Transverse colon (tissue), 3 donors: ENCODE measurements around the gene SLC15A4.

Source experiments
- CTCF ChIP-seq, 5 experiments: fragments of 200-600 bp in 3 of 5; fragments of 450-650 bp in 2 of 5; sonication (generic) in 3 of 5; IDR thresholded peaks; 1 replicate in 2 of 5; 2 replicates in 3 of 5; pipeline ENCODE4 v1.5.1; 2016 to 2017; ENCODE audit warnings: antibody characterized with exemption in 5 of 5, inconsistent platforms in 3 of 5, mild to moderate bottlenecking in 2 of 5, moderate library complexity in 1 of 5
- POLR2A ChIP-seq: fragments of 450-650 bp; IDR thresholded peaks from one replicate; pipeline ENCODE4 v1.6.1; 2016; ENCODE audit warnings: antibody characterized with exemption, mild to moderate bottlenecking, moderate library complexity

- TF ChIP-seq CTCF (IDR thresholded peaks at IDR 0.05): no peak
- no peak for TF ChIP-seq POLR2A
These were observed 24.6 kb upstream of the SLC15A4 start for GRCh38 chr12:128848371-128848770.
